HepG2 (cell line): ENCODE measurements around the gene LARP1. TPM values are rescaled to one million over a fixed set of nuclear protein-coding genes. Genes with fewer than 3 reads are reported as not detected.

Experiments used
- ADNP ChIP-seq: sonication (generic); formaldehyde crosslinking; IDR thresholded peaks from 2 replicates; pipeline ENCODE4 v1.4.0; 2020; ENCODE audit warnings: missing genetic modification reagents
- ARNT2 ChIP-seq: sonication (generic); formaldehyde crosslinking; IDR thresholded peaks from 2 replicates; pipeline ENCODE4 v1.8.0; 2022; ENCODE audit warnings: mild to moderate bottlenecking, low read depth, missing genetic modification reagents, moderate library complexity
- CSRNP2 ChIP-seq: sonication (generic); formaldehyde crosslinking; conservative IDR thresholded peaks from 2 replicates; pipeline ENCODE4 v1.8.0; 2022; ENCODE audit warnings: low read depth, missing genetic modification reagents
- NCOA1 ChIP-seq: sonication (generic); formaldehyde crosslinking; IDR thresholded peaks from 2 replicates; pipeline ENCODE4 v1.9.0; 2021; ENCODE audit warnings: missing genetic modification reagents
- NRL ChIP-seq: sonication (generic); formaldehyde crosslinking; IDR thresholded peaks from 2 replicates; pipeline ENCODE4 v1.5.0; 2020; ENCODE audit warnings: missing genetic modification reagents, mild to moderate bottlenecking, moderate library complexity, borderline replicate concordance
- PHF21A ChIP-seq: sonication (generic); formaldehyde crosslinking; IDR thresholded peaks from 2 replicates; pipeline ENCODE4 v1.5.0; 2020; ENCODE audit warnings: mild to moderate bottlenecking, missing genetic modification reagents
- POLR2G ChIP-seq: fragments of 200-400 bp; formaldehyde crosslinking; IDR thresholded peaks from 2 replicates; pipeline ENCODE4 v1.6.1; 2018; ENCODE audit warnings: mild to moderate bottlenecking, low read depth, low read length, moderate library complexity
- RCOR2 ChIP-seq: IDR thresholded peaks from 2 replicates; pipeline ENCODE4 v1.6.1; 2016; ENCODE audit warnings: missing biosample characterization, missing genetic modification reagents
- TIGD3 ChIP-seq: sonication (generic); formaldehyde crosslinking; IDR thresholded peaks from 2 replicates; pipeline ENCODE4 v1.5.1; 2020; ENCODE audit warnings: mild to moderate bottlenecking, missing genetic modification reagents, borderline replicate concordance
- ZBTB8A ChIP-seq: sonication (generic); formaldehyde crosslinking; IDR thresholded peaks from 2 replicates; pipeline ENCODE4 v1.4.0; 2020; ENCODE audit warnings: mild to moderate bottlenecking, low read depth, missing genetic modification reagents, borderline replicate concordance
- ZNF263 ChIP-seq: sonication (generic); formaldehyde crosslinking; IDR thresholded peaks from 2 replicates; pipeline ENCODE4 v1.4.0; 2020; ENCODE audit warnings: missing genetic modification reagents
- ZNF276 ChIP-seq: sonication (generic); formaldehyde crosslinking; IDR thresholded peaks from 2 replicates; pipeline ENCODE4 v1.4.0; 2020; ENCODE audit warnings: mild to moderate bottlenecking, low read depth, missing genetic modification reagents
- polyA plus RNA-seq, 8 experiments: library from polyadenylated mRNA; depleted of rRNA in 3 of 8; stranded (reverse) in 7 of 8; unstranded in 1 of 8; fragments of >200 nt; fragmentation: Illumina TruSeq in 4 of 8; extraction: Trizol in 4 of 8; gene quantifications; 2 replicates each; pipeline versions ENCODE4 v1.2.1 to v1.2.3, GENCODE V29; 2011 to 2016; ENCODE audit warnings: low read depth in 4 of 8, missing spikeins in 1 of 8, mixed read lengths in 1 of 8; ENCODE audit not compliant: insufficient read depth in 1 of 8
- total RNA-seq, 5 experiments: library from RNA; depleted of rRNA; stranded (reverse); fragments of >200 nt; fragmentation: Illumina TruSeq; extraction: Trizol; gene quantifications; 2 replicates each; pipeline ENCODE4 v1.2.3, GENCODE V29; 2016; ENCODE audit warnings: low read depth in 1 of 5
- TF ChIP-seq, protein P1 (sequence below): sonication (generic); formaldehyde crosslinking; IDR thresholded peaks from 2 replicates; pipeline ENCODE4 v1.4.0; 2020; ENCODE audit warnings: missing genetic modification reagents, borderline replicate concordance
- TF ChIP-seq, protein P2 (sequence below): sonication (generic); formaldehyde crosslinking; IDR thresholded peaks from 2 replicates; pipeline ENCODE4 v1.8.0; 2022; ENCODE audit warnings: missing genetic modification reagents, low read depth, mild to moderate bottlenecking, borderline replicate concordance
- TF ChIP-seq, protein P3 (sequence below): sonication (generic); formaldehyde crosslinking; IDR thresholded peaks from 2 replicates; pipeline ENCODE4 v1.9.0; 2022; ENCODE audit warnings: missing genetic modification reagents, mild to moderate bottlenecking, borderline replicate concordance

LARP1 gene
- total and polyA plus RNA-seq, 2 of the 13 experiments (the other 11 are each of a cell fraction or from before 2014, with no cell fraction given): 45.2 to 61.4 TPM

DNA sequence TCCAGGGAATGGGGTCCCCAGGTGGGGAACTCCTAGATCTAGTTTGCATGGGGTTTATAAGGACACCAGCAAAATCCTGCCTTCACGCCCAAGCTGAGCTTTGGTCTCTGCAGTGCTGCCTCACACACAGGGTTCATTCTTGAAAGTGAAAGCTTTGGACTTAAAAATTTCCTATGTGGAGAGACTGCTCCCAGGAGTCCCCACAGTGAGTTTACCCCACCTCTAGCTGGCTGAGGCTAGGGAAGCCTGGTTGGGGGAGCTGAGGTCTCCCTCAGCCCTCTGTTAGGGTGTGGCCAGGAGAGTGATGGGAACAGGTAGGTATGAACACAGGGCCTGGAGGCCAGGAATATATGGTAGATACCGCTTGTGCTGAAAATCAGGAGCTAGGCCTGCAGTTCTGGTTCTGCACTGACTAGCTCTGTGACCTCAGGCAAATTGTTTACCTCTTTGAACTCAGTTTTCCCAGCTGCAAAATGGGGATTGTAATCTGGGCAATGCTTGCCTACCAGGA, 41.5 kb upstream of the LARP1 start (continued):
- TF ChIP-seq, protein P1, sequence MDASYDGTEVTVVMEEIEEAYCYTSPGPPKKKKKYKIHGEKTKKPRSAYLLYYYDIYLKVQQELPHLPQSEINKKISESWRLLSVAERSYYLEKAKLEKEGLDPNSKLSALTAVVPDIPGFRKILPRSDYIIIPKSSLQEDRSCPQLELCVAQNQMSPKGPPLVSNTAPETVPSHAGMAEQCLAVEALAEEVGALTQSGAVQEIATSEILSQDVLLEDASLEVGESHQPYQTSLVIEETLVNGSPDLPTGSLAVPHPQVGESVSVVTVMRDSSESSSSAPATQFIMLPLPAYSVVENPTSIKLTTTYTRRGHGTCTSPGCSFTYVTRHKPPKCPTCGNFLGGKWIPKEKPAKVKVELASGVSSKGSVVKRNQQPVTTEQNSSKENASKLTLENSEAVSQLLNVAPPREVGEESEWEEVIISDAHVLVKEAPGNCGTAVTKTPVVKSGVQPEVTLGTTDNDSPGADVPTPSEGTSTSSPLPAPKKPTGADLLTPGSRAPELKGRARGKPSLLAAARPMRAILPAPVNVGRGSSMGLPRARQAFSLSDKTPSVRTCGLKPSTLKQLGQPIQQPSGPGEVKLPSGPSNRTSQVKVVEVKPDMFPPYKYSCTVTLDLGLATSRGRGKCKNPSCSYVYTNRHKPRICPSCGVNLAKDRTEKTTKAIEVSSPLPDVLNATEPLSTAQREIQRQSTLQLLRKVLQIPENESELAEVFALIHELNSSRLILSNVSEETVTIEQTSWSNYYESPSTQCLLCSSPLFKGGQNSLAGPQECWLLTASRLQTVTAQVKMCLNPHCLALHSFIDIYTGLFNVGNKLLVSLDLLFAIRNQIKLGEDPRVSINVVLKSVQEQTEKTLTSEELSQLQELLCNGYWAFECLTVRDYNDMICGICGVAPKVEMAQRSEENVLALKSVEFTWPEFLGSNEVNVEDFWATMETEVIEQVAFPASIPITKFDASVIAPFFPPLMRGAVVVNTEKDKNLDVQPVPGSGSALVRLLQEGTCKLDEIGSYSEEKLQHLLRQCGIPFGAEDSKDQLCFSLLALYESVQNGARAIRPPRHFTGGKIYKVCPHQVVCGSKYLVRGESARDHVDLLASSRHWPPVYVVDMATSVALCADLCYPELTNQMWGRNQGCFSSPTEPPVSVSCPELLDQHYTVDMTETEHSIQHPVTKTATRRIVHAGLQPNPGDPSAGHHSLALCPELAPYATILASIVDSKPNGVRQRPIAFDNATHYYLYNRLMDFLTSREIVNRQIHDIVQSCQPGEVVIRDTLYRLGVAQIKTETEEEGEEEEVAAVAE (CRISPR knock-in tag): 0 out of 2 replicates have a peak, but pooled peaks have one; percentile 44
- TF ChIP-seq NRL (CRISPR knock-in tag): 0 out of 2 replicates have a peak, but pooled peaks have one; percentile 29
- no peak for TF ChIP-seq NCOA1 (CRISPR knock-in tag)
- no peak for TF ChIP-seq ARNT2 (CRISPR knock-in tag)
- TF ChIP-seq ZNF263 (CRISPR knock-in tag): peak; percentile 58; the same call in 1 of the 2 replicates
- TF ChIP-seq, protein P2, sequence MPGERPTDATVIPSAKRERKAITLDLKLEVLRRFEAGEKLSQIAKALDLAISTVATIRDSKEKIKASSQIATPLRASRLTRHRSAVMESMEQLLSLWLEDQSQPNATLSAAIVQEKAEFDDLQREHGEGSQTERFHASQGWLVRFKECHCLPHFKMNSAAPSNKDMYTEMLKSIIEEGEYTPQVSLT (CRISPR knock-in tag): no peak
- peak; percentile 39; the same call in 1 of the 2 replicates for TF ChIP-seq ADNP (CRISPR knock-in tag)
- 0 out of 2 replicates have a peak, but pooled peaks have one; percentile 34 for TF ChIP-seq PHF21A (CRISPR knock-in tag)
- TF ChIP-seq RCOR2: peak; percentile 79; the same call in 1 of the 2 replicates
- no peak for TF ChIP-seq TIGD3 (CRISPR knock-in tag)
- no peak for TF ChIP-seq CSRNP2
- no peak for TF ChIP-seq ZNF276 (CRISPR knock-in tag)
- TF ChIP-seq, protein P3, sequence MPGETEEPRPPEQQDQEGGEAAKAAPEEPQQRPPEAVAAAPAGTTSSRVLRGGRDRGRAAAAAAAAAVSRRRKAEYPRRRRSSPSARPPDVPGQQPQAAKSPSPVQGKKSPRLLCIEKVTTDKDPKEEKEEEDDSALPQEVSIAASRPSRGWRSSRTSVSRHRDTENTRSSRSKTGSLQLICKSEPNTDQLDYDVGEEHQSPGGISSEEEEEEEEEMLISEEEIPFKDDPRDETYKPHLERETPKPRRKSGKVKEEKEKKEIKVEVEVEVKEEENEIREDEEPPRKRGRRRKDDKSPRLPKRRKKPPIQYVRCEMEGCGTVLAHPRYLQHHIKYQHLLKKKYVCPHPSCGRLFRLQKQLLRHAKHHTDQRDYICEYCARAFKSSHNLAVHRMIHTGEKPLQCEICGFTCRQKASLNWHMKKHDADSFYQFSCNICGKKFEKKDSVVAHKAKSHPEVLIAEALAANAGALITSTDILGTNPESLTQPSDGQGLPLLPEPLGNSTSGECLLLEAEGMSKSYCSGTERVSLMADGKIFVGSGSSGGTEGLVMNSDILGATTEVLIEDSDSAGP (CRISPR knock-in tag): no peak
- TF ChIP-seq ZBTB8A (CRISPR knock-in tag): no peak
- 0 out of 2 replicates have a peak, but pooled peaks have one; percentile 29 for TF ChIP-seq POLR2G
